Pancreas (tissue), 10 donors: ENCODE results near the gene HECTD4. TPM values are rescaled to one million over a fixed set of nuclear protein-coding genes. Genes with fewer than 3 reads are reported as not detected.

Experiments
- ATAC-seq, 4 donors: fragments of 200-7000 bp; cut with Tn5 transposase; one replicate each; pipeline versions ENCODE4 v1.8.0 to v1.9.1; 2020; ENCODE audit warnings: mild to moderate bottlenecking in 4 of 4, moderate library complexity in 4 of 4
- DNase-seq, 6 donors: peaks; one replicate each; pipeline ENCODE4 v3.0.0-alpha.2; 2020
- FAIRE-seq: peaks from 2 replicates; lab custom pipeline; 2012; peaks lifted over from hg19 to GRCh38; lab: Jason Lieb, UNC
- H3K27ac ChIP-seq, 4 donors: fragments of 200-600 bp; sonication (generic); 1 replicate in 3 of 4; 2 replicates in 1 of 4; pipeline versions ENCODE4 v1.5.0 to v1.8.0; 2020
- H3K27me3 ChIP-seq, 4 donors: fragments of 200-600 bp; one replicate each; pipeline ENCODE4 v1.8.0; 2021
- H3K36me3 ChIP-seq, 3 donors: fragments of 200-600 bp; sonication (generic) in 1 of 3; one replicate each; pipeline versions ENCODE4 v1.5.0 to v1.8.0; 2020 to 2021
- H3K4me1 ChIP-seq, 3 donors: fragments of 200-600 bp; one replicate each; pipeline ENCODE4 v1.8.0; 2021
- H3K4me3 ChIP-seq, 4 donors: fragments of 200-600 bp; sonication (generic) in 2 of 4; one replicate each; pipeline versions ENCODE4 v1.5.0 to v1.8.0; 2020 to 2021
- H3K9me3 ChIP-seq, 4 donors: fragments of 200-600 bp; one replicate each; pipeline ENCODE4 v1.8.0; 2021
- CTCF ChIP-seq, 4 donors: fragments of 200-600 bp; sonication (generic) in 3 of 4; IDR thresholded peaks; one replicate each; pipeline versions ENCODE4 v1.5.0 to v1.8.0; 2021; ENCODE audit warnings: antibody characterized with exemption in 4 of 4
- WGBS, 2 donors: extraction: QIAGEN DNeasy Blood & Tissue Kit; methylation state at CpG; one replicate each; pipeline ENCODE4 v1.1.7; 2013; 5-methylcytosine and 5-hydroxymethylcytosine counted together
- intact Hi-C, 3 donors: fragments of 100-400 bp; cut with DNase I; formaldehyde crosslinking; loops; one replicate each; pipeline versions ENCODE4 v1.11.1 to v1.14.2; 2022
- polyA plus RNA-seq, 2 donors: library from polyadenylated mRNA; stranded (reverse); fragments of 200-250 nt; gene quantifications; one replicate each; pipeline ENCODE4 v1.2.3, GENCODE V29; 2013
- total RNA-seq, 6 donors: library from RNA; stranded (reverse); fragmentation: NEBNext Ultra II Directional in 4 of 6; extraction: Animal tissue kit (Norgen Biotek cat#: 25700) in 4 of 6; gene quantifications; one replicate each; pipeline versions ENCODE4 v1.2.1 to v1.2.4, GENCODE V29; 2021 to 2023
- donor health status: healthy with polysubstance abuse.
- donor health status: DM: no; HTN: no; CAD: no; lungs with moderate emphysema.
- donor health status: DM: no; HTN: no; CAD: no.
- donor health status: control.
- donor health status: control.
- donor health status: Bipolar disorder and iron deficiency.
- donor health status: DM: yes; HTN: yes; CAD: no.
- donor health status: DM: no; HTN: no; CAD: no.
- donor health status: DM: no; HTN: no; CAD: no.
- donor health status: DM: yes; HTN: yes; CAD: no.

HECTD4 gene
- total and polyA plus RNA-seq, 8 donors, result 17.9 to 38.4 (median 26.4) TPM

DNA sequence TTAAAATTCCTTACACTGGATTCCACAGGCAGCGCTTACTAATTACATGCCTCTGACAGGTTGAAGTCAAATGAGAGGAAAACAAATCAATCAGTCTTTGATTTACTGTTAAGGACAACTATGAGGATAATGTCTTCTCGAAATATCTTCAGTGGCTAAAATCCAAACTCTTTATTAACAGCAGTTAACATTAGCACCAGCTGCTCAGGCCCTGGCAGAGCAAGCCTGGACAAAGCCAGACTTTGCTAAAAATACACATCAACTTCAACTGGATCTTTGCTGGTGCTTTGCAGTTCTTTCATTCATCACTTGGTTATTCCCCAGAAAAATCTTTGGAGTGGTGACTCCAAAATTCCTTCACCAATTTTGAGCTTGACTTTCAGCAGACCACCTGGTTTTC is 98.7 kb downstream of the HECTD4 start:
- DNase-seq (no peak), ATAC-seq (peak in 1 of 4 donors; percentile 26), FAIRE-seq (no peak)
- Histone ChIP-seq H3K4me3 (no peak overlapping the region), H3K4me1 (peaks cover 6 to 9% (median 7%) of the 10 kb centered on the region in 3 donors), H3K36me3 (no peaks in the 10 kb centered on the region), H3K27me3 (no peaks in the 10 kb centered on the region), H3K9me3 (no peaks in the 10 kb centered on the region), H3K27ac (no peak overlapping the region)
- 54 to 57% methylated on average over 2 of the region's 2 CpGs for WGBS, 2 donors
- intact Hi-C loops, result no loop called here
- TF ChIP-seq CTCF (IDR thresholded peaks at IDR 0.05), result no peak

DNA sequence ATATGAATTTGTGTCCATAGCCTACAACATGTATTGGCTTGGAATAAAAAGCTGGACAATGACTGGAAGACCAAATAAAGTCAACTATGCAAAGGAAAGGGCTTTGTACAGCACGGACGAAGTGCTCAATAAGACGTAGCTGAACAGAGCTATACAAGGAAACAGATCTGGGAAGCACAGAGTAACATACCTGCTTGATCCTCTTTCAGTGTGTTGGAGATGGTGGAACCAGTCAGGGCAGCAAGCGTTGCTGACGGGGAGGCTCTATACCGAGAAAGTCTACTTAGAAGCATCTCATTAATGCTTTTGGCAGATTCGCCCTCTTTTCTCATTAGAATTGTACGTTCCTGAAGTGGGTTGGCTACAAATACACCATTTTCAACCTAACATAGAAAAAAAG is 99.3 kb downstream of the HECTD4 start:
- Histone ChIP-seq H3K27ac (no peak overlapping the region), H3K9me3 (no peaks in the 10 kb centered on the region), H3K4me1 (peaks cover 6 to 9% (median 7%) of the 10 kb centered on the region in 3 donors), H3K36me3 (no peaks in the 10 kb centered on the region), H3K27me3 (no peaks in the 10 kb centered on the region), H3K4me3 (no peak overlapping the region)
- ATAC-seq (no peak), FAIRE-seq (no peak), DNase-seq (no peak)
- intact Hi-C loops, result no loop called here
- TF ChIP-seq CTCF (IDR thresholded peaks at IDR 0.05), result no peak
- 94 to 96% methylated on average over 8 of the region's 8 CpGs for WGBS, 2 donors

DNA sequence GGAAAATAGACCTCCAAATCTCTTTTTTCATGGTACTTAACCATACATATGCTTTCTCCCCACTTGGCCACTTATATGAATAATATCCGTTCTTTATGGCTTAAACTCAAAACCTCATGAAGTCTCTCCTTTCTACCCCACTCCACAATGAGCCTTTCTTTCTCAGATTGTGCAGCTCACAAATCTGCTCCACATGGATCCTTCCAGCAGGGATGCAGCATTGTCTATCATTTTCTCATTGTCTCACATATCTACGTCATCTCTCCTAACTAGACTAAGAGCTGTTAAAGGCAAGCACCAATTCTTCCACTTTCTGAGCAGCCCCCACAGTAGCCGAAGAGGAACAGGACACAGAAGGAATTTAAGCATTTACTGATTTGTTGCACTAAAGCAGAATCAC is 106.4 kb downstream of the HECTD4 start:
- Histone ChIP-seq H3K4me3 (no peak overlapping the region), H3K4me1 (no peaks in the 10 kb centered on the region), H3K27me3 (no peaks in the 10 kb centered on the region), H3K36me3 (peaks cover 0 to 10% (median 0%) of the 10 kb centered on the region in 3 donors), H3K9me3 (no peaks in the 10 kb centered on the region), H3K27ac (no peak overlapping the region)
- DNase-seq (no peak), ATAC-seq (no peak), FAIRE-seq (no peak)
- WGBS, 2 donors, result 95 to 97% methylated on average over 3 of the region's 3 CpGs
- no peak for TF ChIP-seq CTCF (IDR thresholded peaks at IDR 0.05)
- intact Hi-C loops, result no loop called here

GRCh38 chr12:112275207-112275606 is 107.0 kb downstream of the HECTD4 start:
- 62 to 86% methylated on average over 2 of the region's 2 CpGs for WGBS, 2 donors
- Histone ChIP-seq H3K9me3 (no peaks in the 10 kb centered on the region), H3K36me3 (peaks cover 0 to 10% (median 0%) of the 10 kb centered on the region in 3 donors), H3K27me3 (no peaks in the 10 kb centered on the region), H3K4me1 (no peaks in the 10 kb centered on the region), H3K4me3 (no peak overlapping the region), H3K27ac (no peak overlapping the region)
- no peak for FAIRE-seq
- TF ChIP-seq CTCF (IDR thresholded peaks at IDR 0.05), result no peak
- no peak for DNase-seq
- intact Hi-C loops, result no loop called here
- ATAC-seq, result no peak

DNA sequence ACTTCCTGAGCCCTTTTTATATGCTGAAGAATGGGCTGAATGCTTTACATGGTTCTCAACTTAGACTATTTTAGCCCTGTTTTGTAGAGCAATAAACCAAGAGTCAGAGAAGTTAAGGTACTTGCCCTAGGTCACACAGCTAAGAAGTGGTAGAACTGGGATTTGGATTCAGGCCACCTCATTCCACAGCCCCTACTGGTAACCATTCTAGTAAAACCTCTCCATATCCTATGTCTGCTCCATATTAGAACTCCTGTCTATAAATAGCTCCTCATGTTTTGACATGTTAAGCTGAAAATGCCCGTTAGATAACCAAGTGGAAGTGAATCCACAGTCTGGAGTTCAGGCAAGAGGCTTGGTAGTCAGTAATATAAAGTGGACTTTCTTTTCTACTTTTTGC is 111.6 kb downstream of the HECTD4 start:
- 82 to 97% methylated on average over 1 of the region's 1 CpG for WGBS, 2 donors
- Histone ChIP-seq H3K9me3 (no peaks in the 10 kb centered on the region), H3K27ac (no peak overlapping the region), H3K4me1 (no peaks in the 10 kb centered on the region), H3K27me3 (no peaks in the 10 kb centered on the region), H3K4me3 (no peak overlapping the region), H3K36me3 (peaks cover 0 to 16% (median 5%) of the 10 kb centered on the region in 3 donors)
- ATAC-seq (no peak), FAIRE-seq (no peak), DNase-seq (no peak)
- TF ChIP-seq CTCF (IDR thresholded peaks at IDR 0.05), result no peak
- intact Hi-C loops, result no loop called here
